Kidney epithelial cell (primary cell): ENCODE results near the gene ZFAND3. TPM values are rescaled to one million over a fixed set of nuclear protein-coding genes. Genes with fewer than 3 reads are reported as not detected.

Experiments used
- DNase-seq: peaks from one replicate; pipeline ENCODE4 v3.0.0-alpha.2; 2010; ENCODE audit warnings: low read depth
- H3K27me3 ChIP-seq: 2 replicates; pipeline ENCODE4 v1.6.0; 2011; ENCODE audit warnings: low read length; ENCODE audit not compliant: control insufficient read depth, insufficient read depth
- H3K36me3 ChIP-seq: 2 replicates; pipeline ENCODE4 v1.5.1; 2011; ENCODE audit warnings: low read length; ENCODE audit not compliant: control insufficient read depth, insufficient read depth
- H3K4me3 ChIP-seq: 2 replicates; pipeline ENCODE4 v1.5.1; 2011; ENCODE audit warnings: low read depth, mild to moderate bottlenecking, control low read depth, low read length
- total RNA-seq: library from RNA; depleted of rRNA; stranded (reverse); fragments of >200 nt; gene quantifications from 2 replicates; pipeline ENCODE4 v1.2.3, GENCODE V29; 2015
- TF ChIP-seq, protein P1 (sequence below): IDR thresholded peaks from 2 replicates; pipeline ENCODE4 v1.5.1; 2011; ENCODE audit warnings: mild to moderate bottlenecking, moderate library complexity, low read length, control low read depth, inconsistent platforms; ENCODE audit not compliant: insufficient read depth, poor library complexity, severe bottlenecking

The ZFAND3 gene
- total RNA-seq, 1 donor from 2014 or later, result 49.4 TPM

DNA sequence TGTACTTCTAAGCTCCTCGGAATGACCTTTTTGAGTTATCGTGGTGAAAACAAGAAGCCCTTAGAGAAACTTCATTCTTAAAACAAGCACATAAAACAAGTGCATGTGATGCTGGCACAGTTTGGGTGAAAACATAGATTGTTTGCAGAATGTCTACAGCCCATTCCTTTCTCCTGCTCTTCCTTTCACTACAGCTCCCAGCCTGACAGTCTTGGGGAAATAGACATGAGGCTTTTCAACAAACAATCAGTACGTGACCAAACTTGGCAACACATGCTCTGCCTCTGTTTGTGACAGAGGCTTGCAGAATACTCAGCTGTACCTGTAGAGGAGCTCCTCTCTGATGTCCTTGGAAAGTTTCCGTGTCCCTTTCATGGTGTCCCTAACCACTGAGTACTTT is 321.6 kb downstream of the ZFAND3 start:
- no peaks in the 10 kb centered on the region for H3K36me3 ChIP-seq
- no peak for DNase-seq
- H3K4me3 ChIP-seq, result no peak overlapping the region
- TF ChIP-seq, protein P1, sequence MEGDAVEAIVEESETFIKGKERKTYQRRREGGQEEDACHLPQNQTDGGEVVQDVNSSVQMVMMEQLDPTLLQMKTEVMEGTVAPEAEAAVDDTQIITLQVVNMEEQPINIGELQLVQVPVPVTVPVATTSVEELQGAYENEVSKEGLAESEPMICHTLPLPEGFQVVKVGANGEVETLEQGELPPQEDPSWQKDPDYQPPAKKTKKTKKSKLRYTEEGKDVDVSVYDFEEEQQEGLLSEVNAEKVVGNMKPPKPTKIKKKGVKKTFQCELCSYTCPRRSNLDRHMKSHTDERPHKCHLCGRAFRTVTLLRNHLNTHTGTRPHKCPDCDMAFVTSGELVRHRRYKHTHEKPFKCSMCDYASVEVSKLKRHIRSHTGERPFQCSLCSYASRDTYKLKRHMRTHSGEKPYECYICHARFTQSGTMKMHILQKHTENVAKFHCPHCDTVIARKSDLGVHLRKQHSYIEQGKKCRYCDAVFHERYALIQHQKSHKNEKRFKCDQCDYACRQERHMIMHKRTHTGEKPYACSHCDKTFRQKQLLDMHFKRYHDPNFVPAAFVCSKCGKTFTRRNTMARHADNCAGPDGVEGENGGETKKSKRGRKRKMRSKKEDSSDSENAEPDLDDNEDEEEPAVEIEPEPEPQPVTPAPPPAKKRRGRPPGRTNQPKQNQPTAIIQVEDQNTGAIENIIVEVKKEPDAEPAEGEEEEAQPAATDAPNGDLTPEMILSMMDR, result no peak
- no peaks in the 10 kb centered on the region for H3K27me3 ChIP-seq

DNA sequence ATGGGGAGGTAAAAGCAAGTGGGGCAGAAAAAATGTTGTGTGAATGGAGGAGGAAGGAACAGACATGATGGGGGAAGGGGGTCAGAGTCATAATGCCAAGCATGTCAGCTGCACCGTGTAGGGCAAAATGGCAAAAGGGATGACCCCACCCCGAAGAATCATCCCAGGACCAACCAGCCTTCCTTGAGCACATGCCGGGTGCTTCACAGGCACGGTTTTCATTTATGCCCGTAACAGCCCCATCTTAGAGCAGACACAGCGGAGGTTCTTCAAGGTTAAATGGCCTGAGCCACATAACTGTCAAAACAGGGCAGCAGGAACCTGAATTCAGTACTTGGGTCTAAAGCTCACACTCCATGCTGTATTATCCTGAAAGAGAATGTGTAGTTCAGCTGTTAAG is 322.2 kb downstream of the ZFAND3 start:
- Histone ChIP-seq H3K36me3 (no peaks in the 10 kb centered on the region), H3K27me3 (no peaks in the 10 kb centered on the region), H3K4me3 (no peak overlapping the region)
- DNase-seq, result no peak
- TF ChIP-seq, protein P1, result no peak

DNA sequence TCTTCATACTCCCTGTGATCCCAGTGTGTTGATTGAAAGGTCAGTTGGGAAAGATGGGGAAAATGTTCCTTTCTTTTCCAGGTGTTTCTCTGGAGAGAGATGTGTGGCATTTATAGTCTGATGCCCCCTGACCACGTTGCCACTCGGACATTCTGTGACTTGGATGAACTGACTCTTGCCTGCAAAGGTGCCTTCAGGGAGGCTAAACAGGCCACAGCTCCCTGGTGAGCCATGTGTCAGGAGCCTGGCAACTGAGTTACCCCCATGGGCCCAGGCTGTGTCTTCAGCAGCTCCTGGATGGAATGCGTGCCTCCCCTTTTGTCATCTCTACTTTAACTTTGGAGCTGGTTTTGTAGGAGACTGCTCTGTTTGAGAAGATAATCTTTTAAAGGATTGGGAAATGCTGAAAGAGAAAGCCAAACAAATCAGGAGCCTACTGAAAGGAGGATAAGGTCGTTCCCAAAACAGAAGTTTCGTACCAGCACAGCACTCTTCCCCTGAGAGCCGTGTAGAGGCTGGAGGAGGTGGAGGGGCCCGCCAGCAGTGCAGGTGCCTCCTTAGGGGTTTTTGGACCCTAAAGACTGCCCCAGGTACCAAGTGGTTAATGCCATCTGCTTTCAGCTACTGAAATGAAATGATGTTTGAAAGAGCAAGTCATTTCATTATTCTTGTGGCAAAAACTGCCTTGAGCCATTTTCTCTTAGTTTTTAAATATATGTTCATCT is 322.8 kb downstream of the ZFAND3 start:
- H3K4me3 ChIP-seq, result no peak overlapping the region
- no peaks in the 10 kb centered on the region for H3K27me3 ChIP-seq
- no peak for DNase-seq
- H3K36me3 ChIP-seq, result no peaks in the 10 kb centered on the region
- TF ChIP-seq, protein P1, result no peak

DNA sequence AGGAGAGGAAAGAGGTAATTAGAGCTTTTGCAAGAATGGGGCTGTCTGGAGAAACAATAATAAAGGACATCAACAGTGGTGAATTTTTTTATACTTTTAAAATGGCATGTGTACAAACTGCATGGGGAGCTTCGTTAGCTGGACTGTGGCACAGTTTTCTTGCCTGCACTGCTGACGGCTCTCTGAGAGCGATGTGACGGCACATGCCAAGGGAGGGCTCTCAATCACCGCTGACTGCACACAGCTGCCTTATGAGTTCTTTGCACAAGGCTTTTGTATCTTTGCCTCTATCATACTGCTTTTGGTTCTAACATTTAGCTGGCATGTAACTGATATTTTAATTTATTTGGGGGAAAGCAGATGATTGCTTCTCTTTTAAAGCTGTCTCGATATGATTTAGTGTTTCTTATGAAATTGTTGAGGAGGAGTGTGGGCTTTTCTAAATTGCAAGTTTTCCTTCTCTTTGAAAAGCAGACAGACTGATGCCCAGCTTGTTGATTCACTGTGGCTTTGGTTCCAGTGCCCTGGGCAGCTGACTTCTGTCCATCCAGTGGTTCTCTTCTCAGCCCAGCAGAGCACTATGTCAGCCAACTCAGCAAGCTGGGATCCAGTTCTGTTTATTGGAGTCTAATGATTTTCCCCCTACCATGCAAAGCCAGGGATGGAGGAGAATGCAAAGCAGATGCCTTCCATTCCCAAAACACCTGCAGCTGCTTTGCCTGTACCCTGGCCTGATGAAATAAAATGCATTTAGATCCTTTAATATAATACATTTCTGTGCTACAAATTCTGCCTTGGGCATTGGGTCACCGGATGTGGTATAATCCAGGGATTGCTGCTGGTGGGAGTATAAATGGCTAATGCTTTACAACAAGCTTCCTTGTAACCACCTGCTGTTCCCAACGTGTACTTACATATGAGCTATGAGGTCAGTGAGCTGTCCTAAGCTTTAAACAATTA is 323.9 kb downstream of the ZFAND3 start:
- Histone ChIP-seq H3K27me3 (no peaks in the 10 kb centered on the region), H3K4me3 (no peak overlapping the region), H3K36me3 (no peaks in the 10 kb centered on the region)
- no peak for DNase-seq
- TF ChIP-seq, protein P1, result no peak

DNA sequence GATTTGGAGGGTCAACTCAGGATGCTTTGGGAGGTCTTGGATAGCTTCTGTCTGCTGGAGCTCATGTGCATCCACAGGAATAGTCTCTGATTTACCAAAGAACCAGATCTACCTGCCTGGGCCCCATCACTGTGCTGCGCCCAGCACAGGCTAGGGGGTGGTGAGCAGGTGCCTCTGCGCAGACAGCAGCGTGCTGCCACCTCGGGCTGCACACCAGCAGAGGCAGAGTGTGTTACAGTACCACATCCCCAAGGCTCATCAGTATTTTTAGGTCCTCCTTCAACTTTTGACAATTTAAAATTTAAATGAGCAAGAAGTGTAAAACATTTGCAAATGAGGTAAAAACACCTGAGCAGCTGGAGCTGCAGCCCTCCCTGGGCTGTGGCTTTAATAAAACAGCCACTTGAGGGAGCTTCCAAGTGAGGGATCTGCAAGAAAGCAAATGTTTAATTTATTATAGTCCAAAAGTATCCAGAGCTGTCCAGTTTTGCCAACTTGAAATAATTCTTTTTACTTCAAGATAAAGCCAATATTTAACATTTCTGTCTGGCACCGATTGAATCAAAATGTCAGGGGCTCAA is 324.9 kb downstream of the ZFAND3 start:
- TF ChIP-seq, protein P1, result no peak
- no peak overlapping the region for H3K4me3 ChIP-seq
- H3K27me3 ChIP-seq, result no peaks in the 10 kb centered on the region
- H3K36me3 ChIP-seq, result no peaks in the 10 kb centered on the region
- DNase-seq, result no peak
